HCT116 (cell line): ENCODE measurements around the gene DAZAP1. TPM values are rescaled to one million over a fixed set of nuclear protein-coding genes. Genes with fewer than 3 reads are reported as not detected.
A peak's percentile ranks its signal among the peaks of the same experiment; 100 is the strongest.

Experiments
- ATAC-seq: fragments of 200-7000 bp; cut with Tn5 transposase; 2 replicates; pipeline ENCODE4 v1.9.1; 2020; ENCODE audit warnings: mild to moderate bottlenecking, moderate library complexity
- BruUV-seq: library from RNA; stranded (reverse); fragments of 400-500 nt; replicated peaks from 2 replicates; lab custom pipeline; 2021; lab: Mats Ljungman, UMichigan
- CTCF ChIA-PET: fragments of 300-600 bp; sonication (Branson Sonifier 250); formaldehyde crosslinking; loops from one replicate; lab custom pipeline; 2021; ENCODE audit warnings: antibody characterized with exemption; lab: Charles Lee
- POLR2A ChIA-PET: fragments of 300-600, 350-600 bp; sonication (Branson Sonifier 250); formaldehyde crosslinking; loops from one replicate; lab custom pipeline; 2021; ENCODE audit warnings: antibody characterized with exemption; lab: Charles Lee
- RAD21 ChIA-PET, 2 experiments: fragments of 300-600 bp; sonication (Branson Sonifier 250); formaldehyde crosslinking; loops; one replicate each; lab custom pipeline; 2023; ENCODE audit warnings: low total read pairs in 2 of 2; ENCODE audit not compliant: uncharacterized antibody in 2 of 2, unreplicated experiment in 2 of 2, low non-redundant PET in 1 of 2; lab: Charles Lee
- DNase-seq: peaks from one replicate; pipeline ENCODE4 v3.0.0-alpha.2; 2010; ENCODE audit warnings: low read depth, low spot score
- H2AFZ ChIP-seq: fragments of 200-600 bp; shearing (Covaris generic), sonication (generic); 2 replicates; pipeline ENCODE4 v1.6.1; 2017; ENCODE audit warnings: low read depth, mixed run types, mixed read lengths, antibody characterized with exemption, low read length; ENCODE audit not compliant: poor library complexity, severe bottlenecking
- H3K27ac ChIP-seq: 2 replicates; pipeline ENCODE4 v1.5.1; 2012; ENCODE audit warnings: low read depth, low read length
- H3K27me3 ChIP-seq: fragments of 200-600 bp; sonication (generic); 2 replicates; pipeline ENCODE4 v1.6.1; 2016; ENCODE audit warnings: mixed run types, low read length, mixed read lengths; ENCODE audit not compliant: insufficient read depth
- H3K36me3 ChIP-seq, 2 experiments: fragments of 200-500 bp in 1 of 2; fragments of 200-600 bp in 1 of 2; sonication (Bioruptor generic) in 1 of 2; sonication (generic) in 1 of 2; 2 replicates each; pipeline versions ENCODE4 v1.5.1 to v1.6.1; 2014 to 2016; ENCODE audit warnings: low read length in 2 of 2, inconsistent platforms in 1 of 2, mixed read lengths in 1 of 2, mixed run types in 1 of 2; ENCODE audit not compliant: insufficient read depth in 2 of 2, control insufficient read depth in 1 of 2
- H3K4me1 ChIP-seq, 2 experiments: fragments of 200-600 bp in 1 of 2; sonication (generic) in 1 of 2; 2 replicates each; pipeline versions ENCODE4 v1.5.1 to v1.6.1; 2012 to 2017; ENCODE audit warnings: low read length in 2 of 2, inconsistent platforms in 1 of 2, mild to moderate bottlenecking in 1 of 2, mixed read lengths in 1 of 2, mixed run types in 1 of 2, moderate library complexity in 1 of 2; ENCODE audit not compliant: insufficient read depth in 2 of 2, control insufficient read depth in 1 of 2
- H3K4me2 ChIP-seq: fragments of 200-600 bp; sonication (generic); 2 replicates; pipeline ENCODE4 v1.6.1; 2017; ENCODE audit warnings: mixed run types, low read length, mixed read lengths
- H3K4me3 ChIP-seq, 2 experiments: fragments of 200-600 bp in 1 of 2; sonication (generic) in 1 of 2; replicated peaks in 1 of 2; 2 replicates each; pipeline ENCODE4 v1.5.1; 2011 to 2016; ENCODE audit warnings: low read length in 2 of 2, control low read depth in 1 of 2, low read depth in 1 of 2, mild to moderate bottlenecking in 1 of 2, mixed read lengths in 1 of 2, mixed run types in 1 of 2
- H3K79me2 ChIP-seq: fragments of 200-600 bp; sonication (generic); 2 replicates; pipeline ENCODE4 v1.6.1; 2017; ENCODE audit warnings: mild to moderate bottlenecking, mixed run types, low read length, moderate library complexity, mixed read lengths; ENCODE audit not compliant: insufficient read depth
- H3K9ac ChIP-seq: fragments of 200-600 bp; sonication (generic); 2 replicates; pipeline ENCODE4 v1.6.1; 2016; ENCODE audit warnings: low read length, mixed read lengths
- H3K9me2 ChIP-seq: fragments of 200-600 bp; sonication (generic), shearing (Covaris generic); 2 replicates; pipeline ENCODE4 v1.6.1; 2017; ENCODE audit warnings: mixed run types, mild to moderate bottlenecking, moderate library complexity; ENCODE audit not compliant: insufficient read depth
- H3K9me3 ChIP-seq, 2 experiments: fragments of 200-500 bp in 1 of 2; fragments of 200-600 bp in 1 of 2; sonication (Bioruptor generic) in 1 of 2; sonication (generic) in 1 of 2; 2 replicates each; pipeline ENCODE4 v1.6.1; 2014 to 2017; ENCODE audit warnings: low read length in 2 of 2, mixed read lengths in 2 of 2, inconsistent platforms in 1 of 2, low read depth in 1 of 2, mild to moderate bottlenecking in 1 of 2, mixed run types in 1 of 2, moderate library complexity in 1 of 2; ENCODE audit not compliant: control insufficient read depth in 1 of 2, insufficient read depth in 1 of 2
- H4K20me1 ChIP-seq: fragments of 200-600 bp; sonication (generic), shearing (Covaris generic); 2 replicates; pipeline ENCODE4 v1.6.1; 2017; ENCODE audit warnings: mixed run types, mild to moderate bottlenecking, moderate library complexity; ENCODE audit not compliant: insufficient read depth
- CBX3 ChIP-seq: IDR thresholded peaks from 2 replicates; pipeline ENCODE4 v1.6.1; 2012; ENCODE audit warnings: low read depth
- CTCF ChIP-seq, 3 experiments: fragments of 200-600 bp in 1 of 3; sonication (generic) in 1 of 3; IDR thresholded peaks in 2 of 3; conservative IDR thresholded peaks in 1 of 3; 2 replicates each; pipeline ENCODE4 v1.5.1; 2012 to 2017; ENCODE audit warnings: low read depth in 2 of 3, low read length in 2 of 3, antibody characterized with exemption in 1 of 3, borderline replicate concordance in 1 of 3, control low read depth in 1 of 3, mild to moderate bottlenecking in 1 of 3, mixed read lengths in 1 of 3, mixed run types in 1 of 3, moderate library complexity in 1 of 3; ENCODE audit not compliant: insufficient read depth in 1 of 3
- ELF1 ChIP-seq: IDR thresholded peaks from 2 replicates; pipeline ENCODE4 v1.6.1; 2012; ENCODE audit warnings: low read depth, borderline replicate concordance
- EZH2 ChIP-seq: fragments of 200-600 bp; sonication (generic); IDR thresholded peaks from 2 replicates; pipeline ENCODE4 v1.6.1; 2017; ENCODE audit warnings: antibody characterized with exemption, mixed run types
- JUND ChIP-seq: IDR thresholded peaks from 2 replicates; pipeline ENCODE4 v1.6.1; 2012
- MAX ChIP-seq: IDR thresholded peaks from 2 replicates; pipeline ENCODE4 v1.6.1; 2012
- POLR2AphosphoS5 ChIP-seq: IDR thresholded peaks from 2 replicates; pipeline ENCODE4 v1.6.1; 2011; ENCODE audit warnings: mild to moderate bottlenecking, low read depth, low read length, moderate library complexity
- RAD21 ChIP-seq: IDR thresholded peaks from 2 replicates; pipeline ENCODE4 v1.6.1; 2012; ENCODE audit warnings: low read depth, mild to moderate bottlenecking
- SRF ChIP-seq: IDR thresholded peaks from 2 replicates; pipeline ENCODE4 v1.6.1; 2012; ENCODE audit warnings: low read depth
- YY1 ChIP-seq: IDR thresholded peaks from 2 replicates; pipeline ENCODE4 v1.6.1; 2011; ENCODE audit warnings: low read length, low read depth, moderate library complexity, mild to moderate bottlenecking; ENCODE audit not compliant: insufficient replicate concordance; ENCODE audit errors: extremely low read depth
- ZBTB33 ChIP-seq: IDR thresholded peaks from 2 replicates; pipeline ENCODE4 v1.6.1; 2011; ENCODE audit warnings: mild to moderate bottlenecking, low read length, moderate library complexity; ENCODE audit not compliant: insufficient replicate concordance; ENCODE audit errors: extremely low read depth
- intact Hi-C: fragments of 100-400 bp; cut with micrococcal nuclease; formaldehyde crosslinking; loops from 2 replicates; pipeline ENCODE4 v1.10.0; 2022
- total RNA-seq: library from RNA; stranded (reverse); gene quantifications from one replicate; pipeline ENCODE4 v1.2.1, GENCODE V29; 2021; ENCODE audit not compliant: unreplicated experiment

The DAZAP1 gene
- total RNA-seq, 1 experiment from 2014 or later, result 191 TPM

GRCh38 chr19:1467490-1468273 is 60.3 kb downstream of the DAZAP1 start:
- Histone ChIP-seq H3K79me2 (peaks cover 11% of the 10 kb centered on the region; the same call in 1 of the 2 replicates), H3K36me3 (no peaks in the 10 kb centered on the region; a peak in 1 of 4 replicates), H2AFZ (no peak overlapping the region), H3K4me3 (peak overlapping the region in 1 of 2 experiments; percentile 66; a peak in 1 of 4 replicates), H3K9me3 (no peaks in the 10 kb centered on the region), H3K4me1 (peaks cover 17 to 42% of the 10 kb centered on the region in 2 experiments), H3K27me3 (no peaks in the 10 kb centered on the region), H3K4me2 (peak overlapping the region; percentile 96; the same call in 1 of the 2 replicates), H3K27ac (peak overlapping the region; percentile 91; the same call in 1 of the 2 replicates), H4K20me1 (no peaks in the 10 kb centered on the region), H3K9ac (no peak overlapping the region), H3K9me2 (no peaks in the 10 kb centered on the region)
- BruUV-seq, result no TSS peak
- no peak for TF ChIP-seq SRF
- no peak for TF ChIP-seq RAD21
- no peak for TF ChIP-seq CTCF (IDR thresholded peaks at IDR 0.05 in 2 of 3, conservative IDR thresholded peaks at IDR 0.05 in 1 of 3; ENCODE audit: borderline replicate concordance in 1 of 3, insufficient read depth in 1 of 3, low read depth in 2 of 3, low read length in 2 of 3)
- TF ChIP-seq POLR2AphosphoS5, result no peak
- no peak for TF ChIP-seq JUND
- no peak for TF ChIP-seq MAX
- TF ChIP-seq EZH2, result no peak
- no peak for TF ChIP-seq ZBTB33
- TF ChIP-seq CBX3, result no peak
- TF ChIP-seq ELF1, result no peak
- TF ChIP-seq YY1, result no peak
- no peak for DNase-seq
- intact Hi-C loops, result no loop called here
- CTCF ChIA-PET, result interaction anchor here (2.2 kb wide), 1 partner anchor 12 kb away, joined by 9 read pairs; no protein-coding TSS in a partner anchor
- RAD21 ChIA-PET, result no interaction called here
- ATAC-seq, result no peak
- POLR2A ChIA-PET, result no interaction called here
